Stimulated activated CD4-positive, alpha-beta T cell treated with anti-CD3 and anti-CD28 coated beads, TNF-alpha, amount 100 ng/mL, for 24 hours (primary cell): ENCODE results near the gene CDC5L.

Source experiments
- DNase-seq, 3 experiments: peaks; one replicate each; pipeline ENCODE4 v3.0.0-alpha.2; 2020; ENCODE audit warnings: low read depth in 3 of 3

The CDC5L gene

GRCh38 chr6:44475779-44476434 is 88.4 kb downstream of the CDC5L start:
- peak; percentile 48 to 76 (median 51) for DNase-seq

- no peak for DNase-seq
Observed at GRCh38 chr6:44476849-44477248, 89.3 kb downstream of the CDC5L start.

GRCh38 chr6:44477293-44477894 is 89.9 kb downstream of the CDC5L start:
- DNase-seq: no peak

GRCh38 chr6:44478158-44478557 is 90.7 kb downstream of the CDC5L start:
- no peak for DNase-seq

GRCh38 chr6:44478591-44479254 is 91.2 kb downstream of the CDC5L start:
- DNase-seq: no peak

GRCh38 chr6:44480097-44480541 is 92.6 kb downstream of the CDC5L start:
- no peak for DNase-seq

- DNase-seq: no peak
Observed at GRCh38 chr6:44481056-44481455, 93.5 kb downstream of the CDC5L start.

GRCh38 chr6:44481760-44482159 is 94.3 kb downstream of the CDC5L start:
- DNase-seq: no peak

GRCh38 chr6:44485601-44486401 is 98.3 kb downstream of the CDC5L start:
- no peak for DNase-seq

- DNase-seq: no peak
Observed at GRCh38 chr6:44487002-44487401, 99.5 kb downstream of the CDC5L start.

- DNase-seq: no peak
Observed at GRCh38 chr6:44487586-44487985, 100.1 kb downstream of the CDC5L start.

GRCh38 chr6:44489910-44490604 is 102.6 kb downstream of the CDC5L start:
- no peak for DNase-seq

GRCh38 chr6:44493132-44493531 is 105.6 kb downstream of the CDC5L start:
- no peak for DNase-seq

GRCh38 chr6:44493593-44493992 is 106.1 kb downstream of the CDC5L start:
- no peak for DNase-seq

- DNase-seq: no peak
Observed at GRCh38 chr6:44494011-44494501, 106.5 kb downstream of the CDC5L start.

GRCh38 chr6:44495036-44495901 is 107.8 kb downstream of the CDC5L start:
- no peak for DNase-seq

- DNase-seq: no peak
Observed at GRCh38 chr6:44496665-44497369, 109.3 kb downstream of the CDC5L start.

GRCh38 chr6:44497807-44498206 is 110.3 kb downstream of the CDC5L start:
- no peak for DNase-seq

GRCh38 chr6:44498436-44498835 is 110.9 kb downstream of the CDC5L start:
- no peak for DNase-seq

GRCh38 chr6:44499609-44500008 is 112.1 kb downstream of the CDC5L start:
- DNase-seq: no peak
